Kidney tubule cell (primary cell): ENCODE data around the gene FRMPD1.
"Not testable (repeated sequence)": the region's sequence is repeated elsewhere in the genome, so short reads cannot be mapped to it uniquely, and the experiment has no call there.

Experiments used
- DNase-seq: peaks from one replicate; pipeline ENCODE4 v3.0.0-alpha.2; 2018; ENCODE audit warnings: low spot score

Gene FRMPD1

GRCh38 chr9:37650873-37651768 is at the start of gene FRMPD1:
FRMPD1 (plus strand) TSS chr9:37650954; CDS start chr9:37692642, 41,688 bp downstream.
- peak; percentile 56 for DNase-seq

GRCh38 chr9:37602061-37602460 is 48.7 kb upstream of the FRMPD1 start:
- DNase-seq = not testable (repeated sequence)

GRCh38 chr9:37602817-37603216 is 47.9 kb upstream of the FRMPD1 start:
- DNase-seq = peak; percentile 42

GRCh38 chr9:37604296-37604695 is 46.5 kb upstream of the FRMPD1 start:
- no peak for DNase-seq

GRCh38 chr9:37608250-37608649 is 42.5 kb upstream of the FRMPD1 start:
- DNase-seq = no peak

- no peak for DNase-seq
These were observed 40.9 kb upstream of the FRMPD1 start for GRCh38 chr9:37609735-37610397.

GRCh38 chr9:37611014-37611413 is 39.7 kb upstream of the FRMPD1 start:
- no peak for DNase-seq

GRCh38 chr9:37611961-37612360 is 38.8 kb upstream of the FRMPD1 start:
- no peak for DNase-seq

- no peak for DNase-seq
These were observed 33.6 kb upstream of the FRMPD1 start for GRCh38 chr9:37617161-37617560.

GRCh38 chr9:37617832-37618231 is 32.9 kb upstream of the FRMPD1 start:
- peak; percentile 35 for DNase-seq

- peak; percentile 21 for DNase-seq
These were observed 31.9 kb upstream of the FRMPD1 start for GRCh38 chr9:37618817-37619216.

GRCh38 chr9:37619806-37620205 is 30.9 kb upstream of the FRMPD1 start:
- DNase-seq = no peak

- no peak for DNase-seq
These were observed 30.4 kb upstream of the FRMPD1 start for GRCh38 chr9:37620396-37620795.

- DNase-seq = no peak
These were observed 29.3 kb upstream of the FRMPD1 start for GRCh38 chr9:37621273-37622121.

GRCh38 chr9:37622462-37622861 is 28.3 kb upstream of the FRMPD1 start:
- DNase-seq = no peak

- DNase-seq = no peak
These were observed 27.5 kb upstream of the FRMPD1 start for GRCh38 chr9:37623267-37623666.

GRCh38 chr9:37624073-37624472 is 26.7 kb upstream of the FRMPD1 start:
- no peak for DNase-seq

GRCh38 chr9:37625036-37625757 is 25.6 kb upstream of the FRMPD1 start:
- no peak for DNase-seq

GRCh38 chr9:37625758-37626147 is 25.0 kb upstream of the FRMPD1 start:
- DNase-seq = no peak

- DNase-seq = no peak
These were observed 24.0 kb upstream of the FRMPD1 start for GRCh38 chr9:37626708-37627292.

- DNase-seq = no peak
These were observed 18.3 kb upstream of the FRMPD1 start for GRCh38 chr9:37632479-37632878.
